ENCODE results near the gene RANBP17. TPM values are rescaled to one million over a fixed set of nuclear protein-coding genes. Genes with fewer than 3 reads are reported as not detected.

The RANBP17 gene
- total RNA-seq, 1 donor from 2014 or later: 9.6 TPM

DNA sequence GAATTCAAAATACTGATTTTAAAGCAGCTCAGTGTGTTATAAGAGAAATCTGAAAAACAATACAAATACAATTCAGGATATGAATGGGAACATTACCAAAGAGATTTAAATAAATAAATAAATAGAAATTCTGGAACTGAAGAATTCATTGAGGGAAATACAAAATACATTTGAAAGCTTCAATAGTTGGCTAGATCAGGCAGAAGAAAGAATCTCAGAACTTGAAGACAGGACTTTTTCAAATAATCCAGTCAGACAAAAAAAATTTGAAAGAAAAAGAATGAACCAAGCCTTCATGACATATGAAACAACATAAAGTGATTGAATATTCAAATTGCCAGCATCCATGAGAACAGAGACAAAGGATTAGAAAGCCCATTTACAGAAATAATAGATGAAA is 387.6 kb downstream of the RANBP17 start:
- no peak for DNase-seq (ENCODE audit: low read depth)

DNA sequence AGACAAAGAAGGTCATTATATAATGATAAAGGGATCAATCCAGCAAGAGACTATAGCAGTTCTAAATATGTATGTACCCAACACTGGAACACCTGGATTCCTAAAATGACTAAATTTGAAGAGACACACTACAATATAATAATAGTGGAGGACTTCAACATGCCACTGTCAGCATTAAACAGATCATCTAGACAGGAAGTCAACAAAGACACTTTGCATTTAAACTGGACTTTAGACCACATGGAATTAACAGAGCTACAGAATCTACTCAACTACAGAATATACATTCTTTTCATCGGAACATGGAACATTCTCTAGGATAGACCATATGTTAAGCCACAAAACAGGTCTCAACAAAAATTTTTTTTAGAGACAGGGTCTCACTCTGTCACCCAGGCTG is 388.9 kb downstream of the RANBP17 start:
- DNase-seq (ENCODE audit: low read depth): no peak

DNA sequence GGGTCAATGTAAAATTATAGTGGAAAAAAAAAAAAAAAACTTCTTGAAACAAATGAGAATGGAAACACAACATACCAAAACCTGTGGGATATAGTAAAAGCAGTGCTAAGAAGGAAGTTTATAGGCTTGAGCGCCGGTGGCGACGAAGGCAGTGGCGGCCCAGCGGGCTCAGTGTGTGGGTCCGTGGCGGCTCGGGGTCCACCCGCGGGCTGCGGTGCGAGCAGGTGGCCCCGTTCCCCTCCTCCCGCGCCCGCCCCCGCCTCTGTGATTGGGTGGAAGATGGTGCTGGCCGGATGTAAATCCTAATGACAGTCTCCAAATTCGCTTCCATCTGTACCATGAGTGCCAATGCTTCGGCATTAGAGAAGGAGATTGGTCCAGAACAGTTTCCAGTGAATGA is 389.7 kb downstream of the RANBP17 start:
- no peak for DNase-seq (ENCODE audit: low read depth)

DNA sequence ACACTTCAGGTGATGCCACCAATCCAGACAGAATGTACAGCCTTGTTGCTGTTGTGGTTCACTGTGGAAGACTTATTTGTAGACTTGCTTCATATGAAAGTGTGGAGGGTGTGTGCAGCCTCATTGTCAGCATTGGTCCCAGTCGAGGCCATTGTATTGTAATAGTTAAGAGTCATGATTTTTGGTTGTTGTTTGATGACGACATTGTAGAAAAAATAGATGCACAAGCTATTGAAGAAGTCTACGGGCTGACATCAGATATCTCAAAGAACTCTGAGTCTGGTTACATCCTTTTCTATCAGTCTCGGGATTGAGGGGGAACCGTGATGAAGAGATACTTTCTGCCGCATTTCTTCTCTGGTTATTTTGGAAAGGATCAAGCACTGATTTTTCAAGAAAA is 390.9 kb downstream of the RANBP17 start:
- no peak for DNase-seq (ENCODE audit: low read depth)

DNA sequence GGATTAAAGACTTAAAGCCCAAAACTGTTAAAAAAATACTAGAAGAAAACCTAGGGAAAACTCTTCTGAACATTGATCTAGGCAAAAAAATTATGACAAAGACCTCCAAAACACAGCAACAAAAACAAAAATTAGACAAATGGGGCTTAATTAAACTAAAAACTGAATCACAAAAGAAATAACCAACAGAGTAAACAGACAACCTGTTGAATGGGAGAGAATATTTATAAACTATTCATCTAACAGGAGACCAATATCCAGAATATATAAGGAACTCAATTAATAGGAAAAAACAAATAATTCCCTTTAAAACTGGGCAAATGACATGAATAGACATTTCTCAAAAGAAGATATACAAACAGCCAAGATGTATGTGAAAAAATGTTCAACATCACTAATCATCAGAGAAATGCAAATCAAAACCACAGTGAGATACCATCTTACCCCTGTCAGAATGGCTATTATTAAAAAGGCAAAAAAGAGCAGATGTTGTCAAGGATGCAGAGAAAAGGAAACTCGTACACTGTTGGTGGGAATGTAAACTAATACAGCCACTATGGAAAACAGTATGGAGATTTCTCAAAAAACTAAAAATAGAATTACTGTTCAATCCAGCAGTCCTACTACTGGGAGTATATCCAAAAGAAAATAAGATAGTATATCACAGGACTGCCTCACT is 397.1 kb downstream of the RANBP17 start:
- DNase-seq (ENCODE audit: low read depth): no peak

DNA sequence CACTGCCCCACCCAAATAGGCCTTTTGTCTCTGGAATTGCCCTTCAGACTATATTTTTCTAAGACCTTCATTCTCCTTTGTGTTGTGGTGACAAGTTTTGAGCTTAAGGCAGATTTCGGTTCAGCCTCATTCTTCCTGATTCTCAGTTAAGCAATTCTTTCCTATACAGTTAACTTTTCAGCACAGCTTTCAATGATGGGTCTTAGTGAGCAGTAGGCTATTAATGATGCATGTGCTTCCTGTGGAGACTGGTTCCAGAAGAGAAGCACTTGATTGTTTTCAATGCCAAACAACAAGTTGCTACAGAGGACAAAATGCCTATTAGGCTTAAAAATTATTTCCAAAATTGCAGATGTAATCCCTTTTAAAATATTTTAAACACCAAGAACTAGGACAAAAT is 399.5 kb downstream of the RANBP17 start:
- peak; percentile 55 for DNase-seq (ENCODE audit: low read depth)

DNA sequence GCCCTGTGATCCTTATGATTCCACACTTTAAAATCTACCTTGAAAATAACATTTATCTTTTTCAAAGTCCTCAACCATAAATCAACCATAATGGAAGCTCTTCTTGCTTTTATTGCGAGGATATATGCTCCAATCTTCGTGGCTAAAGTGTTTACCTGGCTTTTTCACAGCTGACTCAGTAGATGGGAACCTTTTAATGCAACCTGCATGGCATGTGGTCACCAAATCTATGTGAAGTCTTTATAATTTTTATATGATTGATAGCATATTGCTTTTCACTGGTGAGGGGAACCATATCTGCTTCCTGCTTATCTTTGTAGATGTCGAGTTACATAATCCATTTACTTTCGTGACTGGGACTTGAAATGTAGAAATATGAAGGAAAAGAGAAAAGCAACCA is 400.1 kb downstream of the RANBP17 start:
- no peak for DNase-seq (ENCODE audit: low read depth)

DNA sequence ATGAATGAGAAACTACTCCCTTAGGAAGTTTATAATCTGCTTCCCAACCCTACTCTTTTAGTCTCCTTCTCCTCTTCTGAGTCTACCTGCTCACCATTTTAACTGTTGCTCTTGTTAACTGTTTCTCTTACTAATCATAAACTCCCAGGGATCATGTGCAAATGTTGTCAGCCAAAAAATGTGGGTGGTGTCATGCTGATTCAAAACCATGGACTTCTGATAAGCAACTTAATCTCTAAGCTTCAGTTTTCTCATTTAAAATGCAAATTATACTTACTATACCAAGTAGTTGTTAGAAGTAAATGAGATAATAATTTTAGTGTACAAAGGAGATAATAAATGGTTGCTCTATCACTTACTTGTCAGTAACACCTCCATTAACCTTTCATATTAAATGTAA is 401.4 kb downstream of the RANBP17 start:
- DNase-seq (ENCODE audit: low read depth): no peak

DNA sequence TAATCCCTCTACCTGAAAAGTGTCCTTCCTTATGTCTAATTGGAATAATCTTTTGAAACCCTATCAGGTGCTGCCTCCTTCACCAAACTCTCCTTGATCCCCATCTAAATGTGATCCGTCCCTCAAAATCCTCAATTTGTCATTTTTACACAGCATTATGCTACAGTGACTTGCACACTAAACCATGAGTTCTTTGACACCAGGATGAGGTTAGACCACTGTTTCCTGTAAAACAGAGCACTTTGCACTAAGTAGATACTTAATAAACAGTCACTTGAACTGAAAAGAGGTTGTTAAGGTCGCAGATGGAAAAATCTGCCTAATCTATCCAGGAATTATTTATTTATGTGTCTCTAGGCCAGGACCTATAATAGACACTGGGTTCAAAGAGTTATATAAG is 403.0 kb downstream of the RANBP17 start:
- no peak for DNase-seq (ENCODE audit: low read depth)

DNA sequence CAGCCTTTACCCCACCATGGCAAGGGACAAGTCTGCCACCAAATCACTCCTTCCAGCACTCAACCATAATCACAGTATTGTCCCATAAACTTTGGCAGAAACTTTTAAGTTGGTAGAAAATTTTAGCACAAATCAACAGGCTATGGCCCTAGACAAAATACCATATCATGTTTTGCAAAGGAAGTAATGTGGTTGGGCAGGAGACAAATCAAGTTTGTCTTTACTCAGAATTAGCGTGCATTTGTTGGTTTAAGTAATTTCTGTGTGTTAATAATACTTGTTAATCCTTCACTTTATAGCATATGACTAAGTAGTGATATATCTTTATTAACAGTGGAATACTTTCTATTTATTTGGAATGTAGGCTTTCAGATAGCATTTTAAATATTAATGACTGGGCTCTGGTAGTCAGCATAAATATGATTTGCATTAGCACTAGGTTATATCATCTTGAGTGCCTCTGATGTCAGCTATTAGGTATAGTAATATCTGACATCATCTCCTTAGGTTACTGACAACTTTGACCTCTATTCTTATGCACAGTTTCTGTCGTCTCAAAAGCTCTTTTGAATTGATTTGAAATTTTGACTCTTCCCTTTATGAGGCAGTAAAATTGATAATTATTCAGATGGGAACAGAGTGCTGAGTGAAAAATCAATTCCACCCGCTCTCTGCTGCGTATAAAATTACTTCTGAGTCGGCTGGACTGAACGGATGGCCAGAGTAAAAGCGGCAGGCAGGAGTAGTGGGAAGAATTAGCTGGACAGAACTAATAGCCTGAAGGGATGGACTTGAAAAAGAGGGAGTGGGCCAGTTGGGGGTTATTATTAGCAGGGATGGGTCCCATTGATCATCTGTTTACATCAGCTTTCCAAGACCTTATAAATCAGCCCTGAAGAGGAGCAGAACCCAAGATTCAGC is 407.1 kb downstream of the RANBP17 start:
- peak; percentile 43 for DNase-seq (ENCODE audit: low read depth)

DNA sequence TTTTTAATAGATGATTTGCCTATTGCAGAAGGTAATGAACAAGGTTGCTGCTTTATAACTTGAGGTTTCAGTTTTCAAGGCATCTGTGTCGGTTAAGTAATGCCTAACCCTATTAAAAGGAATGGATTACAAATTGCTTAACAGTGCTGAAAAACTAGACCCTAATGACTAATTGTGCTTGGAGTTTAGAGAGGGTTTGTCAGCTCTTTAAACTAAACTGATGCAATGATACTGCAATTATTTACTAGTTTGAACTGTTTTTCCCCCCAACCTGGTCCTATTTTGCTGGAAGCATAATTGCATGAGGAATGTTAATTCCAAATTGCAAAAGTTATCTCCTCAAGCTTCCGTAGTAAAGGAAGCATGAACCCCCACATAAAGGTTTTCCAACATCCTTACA is 407.9 kb downstream of the RANBP17 start:
- peak; percentile 98 for DNase-seq (ENCODE audit: low read depth)

DNA sequence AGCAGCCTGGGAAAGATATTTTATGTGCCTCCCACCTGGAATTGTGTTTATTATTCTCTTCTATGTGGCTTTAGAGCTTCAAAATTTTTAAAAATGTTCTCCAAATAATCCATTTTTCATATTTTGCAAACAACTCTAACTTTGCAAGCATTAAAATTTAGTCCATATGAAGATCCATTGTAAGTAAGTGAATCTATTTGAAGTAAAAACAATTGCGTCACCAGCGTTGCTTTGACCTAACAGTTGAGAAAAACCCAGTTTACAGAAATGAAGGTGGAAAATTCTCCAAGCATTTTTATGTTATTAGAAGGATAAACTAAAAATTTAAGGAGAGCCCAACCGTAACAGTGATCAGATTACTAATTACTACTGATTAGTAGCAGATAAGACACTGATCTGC is 408.3 kb downstream of the RANBP17 start:
- DNase-seq (ENCODE audit: low read depth): peak; percentile 24

DNA sequence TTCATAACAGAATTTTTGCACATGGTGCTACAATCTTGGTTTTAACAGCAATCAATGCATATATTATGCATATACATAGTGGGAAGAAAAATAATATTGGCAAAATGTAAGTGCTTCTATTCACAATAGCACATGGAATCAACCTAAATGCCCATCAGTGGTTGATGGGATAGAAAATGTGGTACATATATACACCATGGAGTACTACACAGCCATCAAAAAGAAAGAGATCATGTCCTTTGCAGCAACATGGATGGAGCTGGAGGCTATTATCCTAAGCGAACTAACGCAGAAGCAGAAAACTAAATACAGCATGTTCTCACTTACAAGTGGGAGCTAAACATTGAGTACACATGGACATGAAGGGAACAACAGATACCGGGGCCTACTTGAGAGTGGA is 410.0 kb downstream of the RANBP17 start:
- DNase-seq (ENCODE audit: low read depth): no peak

DNA sequence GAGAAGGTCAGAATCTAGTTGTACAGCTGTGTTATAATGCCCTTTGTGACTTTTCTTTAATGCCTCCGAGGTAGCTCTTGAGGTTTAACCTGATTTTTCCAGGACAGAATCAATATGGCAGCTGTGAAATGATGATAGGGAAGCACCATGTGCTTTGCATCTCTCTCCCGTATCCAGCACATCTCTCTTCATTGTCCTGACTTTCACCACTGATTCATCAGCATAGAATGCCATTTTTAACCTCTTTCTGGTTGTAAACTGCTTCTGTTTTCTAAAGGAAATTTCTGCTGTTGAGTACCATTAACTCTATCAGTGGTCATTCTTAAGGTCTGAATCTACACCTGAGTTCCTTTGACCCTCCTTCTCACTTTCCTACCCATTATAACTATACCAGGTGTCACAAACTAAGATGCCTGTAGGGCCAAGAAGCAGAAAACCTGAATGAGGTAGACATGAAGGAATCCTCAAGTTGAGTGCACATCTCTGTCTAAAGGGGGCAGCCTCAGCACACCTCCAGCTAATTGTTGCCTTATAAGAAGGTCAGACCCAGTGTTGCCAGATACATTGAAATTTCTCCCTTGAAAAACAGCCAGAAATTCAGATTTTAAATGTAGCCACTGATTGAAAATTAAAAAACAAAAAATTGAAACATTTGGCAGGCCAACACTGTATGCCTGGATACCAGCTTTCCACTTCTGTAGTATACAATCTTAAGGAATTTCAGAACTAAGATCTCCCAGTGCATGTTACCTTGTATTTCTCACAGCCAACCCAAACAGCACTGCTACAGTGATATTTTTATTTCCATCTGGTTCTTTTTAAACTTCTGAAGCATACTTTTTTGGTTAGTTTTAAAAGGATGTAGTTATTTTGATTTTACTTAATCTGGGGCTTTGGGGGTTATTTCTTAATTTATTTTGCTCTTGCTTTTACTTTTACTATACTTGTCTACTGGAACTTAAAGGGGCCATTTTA is 411.5 kb downstream of the RANBP17 start:
- peak; percentile 67 for DNase-seq (ENCODE audit: low read depth)

DNA sequence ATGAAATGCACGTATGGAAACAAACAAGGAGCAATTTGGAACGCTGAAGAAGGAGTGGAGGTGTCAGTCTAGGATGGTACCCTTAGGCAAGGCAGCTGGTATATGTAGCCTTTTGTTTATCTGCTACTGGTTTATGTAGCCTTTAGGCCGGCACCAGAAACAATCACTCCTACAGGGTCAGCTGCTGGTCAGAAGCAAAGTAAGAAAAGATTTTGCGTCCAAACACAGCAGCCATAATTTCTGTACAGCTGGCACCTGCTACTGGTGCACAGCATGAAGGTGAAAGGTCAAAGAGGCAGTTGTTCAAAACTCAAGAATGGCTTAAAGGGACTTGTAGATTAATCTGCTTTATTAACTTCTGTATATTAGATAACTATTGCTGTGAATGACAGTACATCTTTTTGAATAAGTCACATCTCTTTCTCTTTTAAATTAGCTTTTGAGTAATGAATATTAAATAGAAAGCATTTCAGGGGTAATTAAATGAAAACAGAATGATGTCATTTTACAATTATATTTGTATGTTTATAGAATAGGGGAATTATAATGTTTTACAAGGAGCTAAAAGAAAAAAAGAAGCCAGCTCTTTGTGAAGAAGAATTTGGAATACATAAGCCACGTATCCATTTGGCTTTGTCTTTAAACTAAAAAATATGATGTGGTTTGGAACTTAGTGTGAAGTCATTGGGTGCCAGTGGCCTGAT is 414.2 kb downstream of the RANBP17 start:
- DNase-seq (ENCODE audit: low read depth): no peak

DNA sequence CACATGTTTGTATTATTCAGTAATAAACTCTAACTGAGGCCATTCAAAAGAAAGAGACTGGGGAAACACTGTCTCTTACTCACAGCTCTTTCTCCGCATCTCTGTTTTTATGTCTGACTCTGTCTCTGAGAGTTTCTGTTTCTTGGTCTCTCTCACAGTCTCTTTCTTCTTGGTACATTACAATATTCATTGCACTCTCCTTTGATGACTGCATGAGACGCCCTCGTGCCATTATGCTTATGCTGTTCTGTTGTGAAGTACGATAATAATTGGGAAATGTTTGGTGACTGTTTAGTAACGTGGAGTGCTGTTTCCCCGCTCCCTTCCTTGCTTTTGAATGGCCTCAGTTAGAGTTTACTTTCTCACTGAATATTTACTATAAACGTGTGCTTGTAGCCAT is 421.9 kb downstream of the RANBP17 start:
- no peak for DNase-seq (ENCODE audit: low read depth)

DNA sequence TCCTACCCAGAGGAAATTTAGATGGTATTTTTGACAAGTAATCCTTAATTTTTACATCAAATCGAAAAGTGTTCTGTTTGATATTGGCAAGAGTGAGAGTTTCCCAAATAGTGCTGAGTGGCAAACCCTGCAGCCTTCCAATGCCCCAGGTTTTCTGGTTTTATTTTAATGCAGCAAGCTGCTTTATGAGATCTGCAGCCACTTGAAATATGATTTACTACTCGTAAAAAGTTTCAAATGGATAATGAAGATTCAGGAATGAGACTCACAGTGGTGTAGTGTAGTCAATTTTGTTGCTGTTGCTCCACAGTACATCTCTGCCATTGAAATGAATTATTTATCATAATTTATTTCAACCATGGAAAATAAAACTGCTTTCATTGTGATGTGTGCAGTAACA is 423.6 kb downstream of the RANBP17 start:
- no peak for DNase-seq (ENCODE audit: low read depth)

DNA sequence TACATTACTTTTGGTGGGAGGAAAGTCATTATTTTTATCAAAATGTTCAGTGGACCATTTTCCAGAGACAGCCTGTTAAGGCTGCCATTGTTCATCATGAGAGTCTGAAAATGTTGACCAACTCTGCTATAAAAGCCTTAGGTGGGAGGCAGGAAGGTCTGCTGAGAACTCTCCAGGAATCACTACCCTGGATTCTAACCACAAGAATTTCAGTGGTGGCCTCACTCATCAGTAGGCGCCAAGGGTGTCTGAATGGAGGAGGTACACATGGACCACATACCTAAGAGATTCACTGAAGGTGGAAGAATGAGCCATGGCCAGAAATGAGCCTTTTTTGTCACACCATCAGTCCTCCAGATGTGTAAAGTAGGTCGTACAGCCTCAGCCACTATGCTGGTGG is 426.2 kb downstream of the RANBP17 start:
- DNase-seq (ENCODE audit: low read depth): peak; percentile 38

DNA sequence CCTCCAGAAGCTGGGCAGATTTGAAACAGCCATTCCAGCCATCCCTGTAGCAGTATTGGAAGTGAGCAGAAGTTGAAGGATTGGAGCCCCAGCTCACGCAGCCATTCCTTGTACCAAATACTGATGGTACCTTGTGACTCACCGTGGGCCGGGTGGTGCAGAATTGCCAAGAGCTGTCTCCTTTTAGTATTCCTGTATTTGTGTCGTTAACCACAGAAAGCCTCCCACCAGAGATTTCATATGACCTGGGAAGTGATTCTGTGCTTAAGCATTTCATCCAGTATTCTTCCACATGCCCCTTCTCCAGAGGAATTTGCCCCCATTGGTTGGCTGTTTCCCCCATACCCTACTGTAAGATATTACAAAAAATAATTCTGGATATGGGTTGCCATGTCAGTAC is 429.6 kb downstream of the RANBP17 start:
- DNase-seq (ENCODE audit: low read depth): no peak

DNA sequence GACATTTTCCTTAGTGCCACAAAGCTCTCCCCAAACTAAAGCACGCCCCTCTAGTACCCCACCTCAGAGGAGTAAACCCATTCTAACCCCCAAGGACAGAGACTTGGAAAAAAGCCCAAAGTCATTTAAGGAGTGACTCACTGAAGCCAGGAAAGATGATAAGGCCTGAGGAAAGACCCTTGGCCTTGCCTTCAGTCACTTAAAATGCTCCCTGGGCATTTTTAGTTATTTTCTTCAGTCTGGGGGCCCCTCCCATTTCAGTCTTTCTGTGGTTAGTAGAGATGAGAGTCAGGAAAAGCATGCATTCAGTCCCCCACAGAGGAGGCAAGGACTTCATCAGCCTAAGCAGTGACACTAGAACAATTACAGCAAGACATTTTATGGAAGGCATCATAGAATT is 433.5 kb downstream of the RANBP17 start:
- DNase-seq (ENCODE audit: low read depth): peak; percentile 18

DNA sequence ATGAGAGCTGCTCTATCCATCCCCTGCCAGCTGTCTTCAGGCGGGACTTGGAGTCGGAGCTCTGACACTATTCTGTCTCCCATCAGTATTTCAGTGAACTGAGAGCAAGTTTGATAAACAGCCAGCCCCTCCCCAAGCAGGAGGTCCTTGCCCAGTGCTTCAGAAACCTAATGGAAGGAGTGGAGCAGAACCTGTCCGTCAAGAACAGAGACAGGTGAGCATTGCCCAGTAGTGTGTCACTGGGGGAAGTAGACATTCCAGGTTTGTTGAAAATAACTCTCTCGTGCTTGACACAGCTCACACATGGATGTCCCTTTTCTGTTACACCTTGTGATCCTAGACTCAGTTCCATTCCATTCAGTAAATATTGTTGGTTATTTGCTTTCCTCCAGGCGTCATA is 434.0 kb downstream of the RANBP17 start:
- DNase-seq (ENCODE audit: low read depth): peak; percentile 25

Data from renal cortical epithelial cell (primary cell).